SK-N-SH (cell line): ENCODE measurements around the gene FRS2.

Source experiments
- EP300 ChIP-seq, 2 experiments: IDR thresholded peaks; 2 replicates each; pipeline versions ENCODE4 v1.4.0 to v1.6.1; 2012; ENCODE audit warnings: borderline replicate concordance in 1 of 2, low read depth in 1 of 2, low read length in 1 of 2
- EZH2phosphoT487 ChIP-seq: fragments of 200-600 bp; sonication (generic); IDR thresholded peaks from 2 replicates; pipeline ENCODE4 v1.6.1; 2017; ENCODE audit warnings: low read depth, mixed run types, mild to moderate bottlenecking, antibody characterized with exemption, moderate library complexity, borderline replicate concordance
- GATA2 ChIP-seq: sonication (generic); formaldehyde crosslinking; IDR thresholded peaks from 2 replicates; pipeline ENCODE4 v1.5.0; 2020; ENCODE audit warnings: mild to moderate bottlenecking, missing genetic modification reagents
- NRF1 ChIP-seq: IDR thresholded peaks from 2 replicates; pipeline ENCODE4 v1.6.1; 2012; ENCODE audit warnings: low read depth, mild to moderate bottlenecking, low read length
- RFX5 ChIP-seq: IDR thresholded peaks from 2 replicates; pipeline ENCODE4 v1.6.1; 2012; ENCODE audit warnings: mild to moderate bottlenecking, improper control_type of control experiment, low read length
- SMC3 ChIP-seq: IDR thresholded peaks from 2 replicates; pipeline ENCODE4 v1.6.1; 2012; ENCODE audit warnings: low read depth, low read length, improper control_type of control experiment
- TF ChIP-seq, protein P1 (sequence below): IDR thresholded peaks from 2 replicates; pipeline ENCODE4 v1.6.1; 2012; ENCODE audit warnings: mild to moderate bottlenecking, low read depth, low read length, moderate library complexity
- TF ChIP-seq, protein P2 (sequence below): fragments of 200-600 bp; sonication (generic); IDR thresholded peaks from 2 replicates; pipeline ENCODE4 v1.6.1; 2017; ENCODE audit warnings: antibody characterized with exemption, mild to moderate bottlenecking, moderate library complexity

DNA sequence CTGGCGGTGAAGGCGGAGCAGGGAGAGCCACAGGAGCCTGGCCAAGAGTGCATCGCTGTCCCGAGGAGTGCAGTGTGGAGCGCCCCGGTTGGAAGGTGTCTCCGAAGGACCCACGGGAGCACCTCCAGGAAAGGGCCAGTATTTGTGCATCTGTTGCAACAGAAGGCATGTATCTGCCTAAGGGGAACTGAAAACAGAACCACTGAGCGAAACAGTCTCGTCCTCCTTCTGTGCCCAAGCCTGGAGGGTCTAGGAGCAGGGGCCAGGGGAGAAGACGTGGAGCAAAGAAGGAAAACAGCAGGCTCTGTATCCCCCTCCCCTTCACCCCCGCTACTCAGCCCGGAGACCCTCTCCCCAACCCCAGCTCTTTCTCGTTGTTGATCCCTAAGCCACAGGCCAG lies 145.8 kb downstream of the FRS2 start:
- TF ChIP-seq, protein P1, sequence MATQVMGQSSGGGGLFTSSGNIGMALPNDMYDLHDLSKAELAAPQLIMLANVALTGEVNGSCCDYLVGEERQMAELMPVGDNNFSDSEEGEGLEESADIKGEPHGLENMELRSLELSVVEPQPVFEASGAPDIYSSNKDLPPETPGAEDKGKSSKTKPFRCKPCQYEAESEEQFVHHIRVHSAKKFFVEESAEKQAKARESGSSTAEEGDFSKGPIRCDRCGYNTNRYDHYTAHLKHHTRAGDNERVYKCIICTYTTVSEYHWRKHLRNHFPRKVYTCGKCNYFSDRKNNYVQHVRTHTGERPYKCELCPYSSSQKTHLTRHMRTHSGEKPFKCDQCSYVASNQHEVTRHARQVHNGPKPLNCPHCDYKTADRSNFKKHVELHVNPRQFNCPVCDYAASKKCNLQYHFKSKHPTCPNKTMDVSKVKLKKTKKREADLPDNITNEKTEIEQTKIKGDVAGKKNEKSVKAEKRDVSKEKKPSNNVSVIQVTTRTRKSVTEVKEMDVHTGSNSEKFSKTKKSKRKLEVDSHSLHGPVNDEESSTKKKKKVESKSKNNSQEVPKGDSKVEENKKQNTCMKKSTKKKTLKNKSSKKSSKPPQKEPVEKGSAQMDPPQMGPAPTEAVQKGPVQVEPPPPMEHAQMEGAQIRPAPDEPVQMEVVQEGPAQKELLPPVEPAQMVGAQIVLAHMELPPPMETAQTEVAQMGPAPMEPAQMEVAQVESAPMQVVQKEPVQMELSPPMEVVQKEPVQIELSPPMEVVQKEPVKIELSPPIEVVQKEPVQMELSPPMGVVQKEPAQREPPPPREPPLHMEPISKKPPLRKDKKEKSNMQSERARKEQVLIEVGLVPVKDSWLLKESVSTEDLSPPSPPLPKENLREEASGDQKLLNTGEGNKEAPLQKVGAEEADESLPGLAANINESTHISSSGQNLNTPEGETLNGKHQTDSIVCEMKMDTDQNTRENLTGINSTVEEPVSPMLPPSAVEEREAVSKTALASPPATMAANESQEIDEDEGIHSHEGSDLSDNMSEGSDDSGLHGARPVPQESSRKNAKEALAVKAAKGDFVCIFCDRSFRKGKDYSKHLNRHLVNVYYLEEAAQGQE: no peak
- TF ChIP-seq RFX5: no peak
- TF ChIP-seq, protein P2, sequence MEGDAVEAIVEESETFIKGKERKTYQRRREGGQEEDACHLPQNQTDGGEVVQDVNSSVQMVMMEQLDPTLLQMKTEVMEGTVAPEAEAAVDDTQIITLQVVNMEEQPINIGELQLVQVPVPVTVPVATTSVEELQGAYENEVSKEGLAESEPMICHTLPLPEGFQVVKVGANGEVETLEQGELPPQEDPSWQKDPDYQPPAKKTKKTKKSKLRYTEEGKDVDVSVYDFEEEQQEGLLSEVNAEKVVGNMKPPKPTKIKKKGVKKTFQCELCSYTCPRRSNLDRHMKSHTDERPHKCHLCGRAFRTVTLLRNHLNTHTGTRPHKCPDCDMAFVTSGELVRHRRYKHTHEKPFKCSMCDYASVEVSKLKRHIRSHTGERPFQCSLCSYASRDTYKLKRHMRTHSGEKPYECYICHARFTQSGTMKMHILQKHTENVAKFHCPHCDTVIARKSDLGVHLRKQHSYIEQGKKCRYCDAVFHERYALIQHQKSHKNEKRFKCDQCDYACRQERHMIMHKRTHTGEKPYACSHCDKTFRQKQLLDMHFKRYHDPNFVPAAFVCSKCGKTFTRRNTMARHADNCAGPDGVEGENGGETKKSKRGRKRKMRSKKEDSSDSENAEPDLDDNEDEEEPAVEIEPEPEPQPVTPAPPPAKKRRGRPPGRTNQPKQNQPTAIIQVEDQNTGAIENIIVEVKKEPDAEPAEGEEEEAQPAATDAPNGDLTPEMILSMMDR: no peak
- TF ChIP-seq GATA2 (CRISPR knock-in tag): no peak
- TF ChIP-seq SMC3: no peak
- no peak for TF ChIP-seq EZH2phosphoT487
- no peak for TF ChIP-seq NRF1
- TF ChIP-seq EP300 (IDR thresholded peaks at IDR 0.05; ENCODE audit: borderline replicate concordance in 1 of 2, low read depth in 1 of 2, low read length in 1 of 2): no peak
